Stimulated activated CD8-positive, alpha-beta memory T cell treated with anti-CD3 and anti-CD28 coated beads, Interleukin-15, amount 100 ng/mL, for 1 hour (primary cell): ENCODE results near the gene CLDND2.

Source experiments
- DNase-seq: peaks from one replicate; pipeline ENCODE4 v3.0.0-alpha.2; 2020; ENCODE audit warnings: low read depth

The CLDND2 gene

DNA sequence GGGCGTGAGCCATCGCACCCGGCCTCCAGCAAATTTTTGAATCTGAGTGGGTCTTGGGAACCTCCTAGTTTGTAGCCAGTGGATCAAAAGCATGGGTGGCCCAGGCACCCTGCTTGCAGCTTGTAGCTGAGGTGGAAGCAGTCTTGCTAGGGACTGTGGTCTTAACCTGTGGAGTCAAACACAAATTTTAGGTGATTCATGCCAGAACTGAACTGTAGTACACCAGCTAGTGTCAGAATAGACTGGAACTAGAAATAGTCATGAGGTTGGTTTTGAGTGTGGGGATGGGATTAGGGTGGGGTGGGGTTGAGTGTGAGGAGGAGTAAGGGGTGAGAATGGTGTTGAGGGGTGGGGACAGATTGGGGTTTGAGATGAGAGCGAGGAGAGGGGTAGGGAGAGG is 13.2 kb upstream of the CLDND2 start:
- DNase-seq, result no peak

DNA sequence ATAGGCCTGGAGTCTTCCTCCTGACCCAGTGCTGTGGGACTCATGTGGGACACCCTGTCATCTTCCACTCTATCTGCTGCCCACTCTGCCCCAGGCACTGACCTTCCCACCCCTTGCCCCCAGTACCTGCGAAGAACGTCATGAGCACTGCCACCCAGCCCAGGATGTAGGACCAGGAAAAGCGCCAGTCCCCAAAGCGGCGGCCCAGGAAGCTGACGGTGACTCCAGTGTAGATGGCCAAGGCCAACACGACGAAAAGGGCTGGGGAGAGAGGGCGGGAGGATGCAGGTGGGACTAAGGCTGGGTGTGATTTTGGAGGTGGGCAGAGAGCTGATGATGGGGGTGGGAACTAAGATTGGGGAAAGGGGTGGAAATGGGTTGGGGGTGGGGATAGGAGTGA is 11.6 kb upstream of the CLDND2 start:
- DNase-seq, result no peak

DNA sequence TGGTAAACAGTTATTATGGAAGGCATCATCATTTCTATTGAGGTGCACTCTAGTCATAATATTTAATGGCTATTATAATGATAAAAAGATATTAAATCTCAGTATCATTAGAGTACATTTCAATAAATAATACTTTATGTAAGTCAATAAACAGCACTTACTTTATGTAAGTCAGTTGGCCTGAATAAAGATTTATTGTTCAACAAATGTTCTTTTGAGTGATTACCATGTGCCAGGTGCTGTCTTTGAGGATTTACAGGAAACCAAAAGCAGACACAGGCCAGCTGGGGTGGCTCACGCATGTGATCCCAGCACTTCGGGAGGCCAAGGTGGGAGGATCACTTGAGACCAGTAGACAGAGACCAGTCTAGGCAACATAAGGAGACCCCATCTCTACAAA is 8.6 kb upstream of the CLDND2 start:
- no peak for DNase-seq

DNA sequence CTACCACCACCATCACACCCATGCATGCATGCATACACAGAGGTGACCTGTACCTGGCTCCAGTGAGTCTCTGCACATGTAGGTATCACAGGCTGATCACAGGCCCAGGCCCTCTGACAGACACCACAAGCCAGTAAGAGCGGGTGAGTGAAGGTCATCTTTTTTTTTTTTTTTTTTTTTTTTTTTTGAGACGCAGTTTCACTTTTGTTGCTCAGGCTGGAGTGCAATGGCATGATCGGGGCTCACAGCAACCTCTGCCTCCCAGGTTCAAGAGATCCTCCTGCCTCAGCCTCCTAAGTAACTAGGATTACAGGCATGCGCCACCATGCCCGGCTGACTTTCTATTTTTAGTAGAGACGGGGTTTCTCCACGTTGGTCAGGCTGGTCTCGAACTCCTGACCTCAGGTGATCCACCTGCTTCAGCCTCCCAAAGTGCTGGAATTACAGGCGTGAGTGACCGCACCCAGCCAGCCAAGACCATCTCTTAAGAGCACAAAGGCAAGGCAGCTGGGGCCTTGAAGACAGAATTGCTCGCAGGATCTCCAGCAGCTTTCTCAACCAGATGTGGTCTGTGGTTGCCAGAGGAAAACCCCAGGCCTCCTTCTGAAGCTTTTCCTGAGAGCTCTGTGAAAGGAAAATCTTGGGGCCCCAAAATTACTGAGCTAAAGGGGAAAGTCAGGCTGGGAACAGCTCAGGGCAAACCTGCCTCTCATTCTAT is 6.9 kb upstream of the CLDND2 start:
- no peak for DNase-seq

DNA sequence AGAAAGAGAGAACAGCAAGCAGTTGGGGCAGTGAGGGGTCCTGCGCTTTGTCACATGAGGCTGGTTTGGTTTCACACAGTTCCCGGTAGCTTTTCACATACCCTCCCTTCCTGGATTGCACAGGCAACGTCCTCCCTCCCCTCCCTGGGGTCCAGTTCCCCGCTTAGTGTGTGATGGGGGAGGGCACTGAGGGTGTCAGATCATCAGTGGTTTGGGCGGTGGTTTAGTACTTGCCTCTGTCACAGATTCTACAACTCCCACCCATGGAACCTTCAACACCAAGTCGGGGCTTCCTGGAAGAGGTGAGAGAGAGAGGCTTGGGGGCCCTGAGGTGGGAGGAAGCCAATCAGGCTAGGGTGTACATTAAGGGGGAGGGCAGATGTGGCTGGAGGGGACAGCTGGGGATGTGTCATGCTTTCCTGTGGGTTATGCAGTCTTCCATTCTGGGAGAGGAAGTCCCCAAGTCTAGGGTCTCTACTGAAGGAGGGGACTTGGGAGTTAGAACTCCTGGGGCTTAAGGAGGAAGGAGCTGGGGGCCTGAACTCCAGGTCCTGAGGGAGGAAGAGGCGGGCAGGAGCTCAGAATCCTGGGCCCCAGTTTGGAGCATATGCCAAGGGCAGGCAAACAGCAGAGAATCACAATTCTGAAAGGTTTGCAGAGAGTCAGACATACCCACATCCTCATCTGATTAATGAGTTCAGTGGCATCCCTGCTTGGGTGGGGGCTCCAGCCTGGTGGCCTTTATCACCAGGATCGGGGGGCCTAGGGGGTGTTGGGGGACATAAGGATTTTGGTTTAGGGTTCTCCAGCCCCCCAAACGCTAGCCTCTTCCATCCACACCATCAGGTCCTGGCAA is 4.1 kb upstream of the CLDND2 start, which contains the start of gene NKG7:
Gene NKG7 (minus strand): TSS at position 6 of the 856 bp plus-strand sequence. CDS start 119 bp downstream, outside the sequence.
- peak; percentile 62 for DNase-seq

DNA sequence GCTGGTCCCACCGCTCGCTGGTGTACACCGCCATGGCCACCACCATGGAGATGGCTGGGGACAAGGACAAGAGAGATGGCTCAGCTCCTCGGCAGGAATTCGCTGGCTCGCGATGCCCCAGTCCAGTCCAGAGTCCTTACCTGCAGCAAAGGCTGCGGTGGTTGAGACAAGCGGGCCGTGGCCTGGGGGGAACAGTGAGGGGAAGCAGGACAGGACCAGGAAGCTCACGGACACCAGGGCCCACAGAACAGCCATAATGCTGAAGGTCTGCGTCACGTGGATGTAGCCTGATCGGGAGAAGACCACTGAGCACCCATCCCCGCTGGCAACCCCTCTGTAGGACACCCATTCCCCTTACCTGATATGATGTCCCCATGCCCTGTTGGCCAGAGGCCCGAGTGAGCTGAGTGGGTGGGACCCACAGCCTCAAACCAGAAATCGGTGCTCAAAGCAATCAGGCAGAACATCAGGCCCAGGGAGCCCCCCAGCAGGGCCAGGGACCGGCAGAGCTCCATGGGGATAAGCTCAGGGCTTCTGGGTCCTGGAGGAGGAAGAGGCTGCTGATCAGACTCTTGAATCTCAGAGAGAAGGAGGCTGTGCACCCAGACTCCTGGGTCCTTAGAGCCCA is 3.3 kb upstream of the CLDND2 start:
- no peak for DNase-seq

DNA sequence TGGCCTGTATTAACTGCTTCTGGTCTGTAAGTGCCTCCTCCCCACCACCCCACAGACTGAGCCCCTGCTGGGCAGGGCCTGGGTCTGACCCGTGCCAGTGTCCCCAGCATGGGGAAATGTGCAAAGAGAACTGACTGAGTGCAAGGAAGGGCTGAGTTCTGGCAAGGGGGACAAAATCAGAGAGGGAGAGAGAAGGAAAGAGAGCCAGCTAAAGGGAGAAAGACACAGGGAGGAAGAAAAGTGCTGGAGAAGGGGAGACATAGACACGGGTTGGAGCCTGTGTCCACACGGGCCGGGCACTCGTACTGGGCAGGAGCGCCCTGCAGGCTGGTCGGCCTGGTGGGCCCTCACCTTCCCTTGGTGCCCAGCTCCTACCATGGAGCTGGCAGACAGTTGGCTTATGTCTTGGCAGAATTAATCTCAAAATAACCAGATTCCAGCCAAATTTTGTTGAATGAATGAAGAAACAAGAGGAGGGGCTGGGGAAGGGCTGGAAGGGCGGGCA is 2.4 kb upstream of the CLDND2 start:
- DNase-seq, result no peak

DNA sequence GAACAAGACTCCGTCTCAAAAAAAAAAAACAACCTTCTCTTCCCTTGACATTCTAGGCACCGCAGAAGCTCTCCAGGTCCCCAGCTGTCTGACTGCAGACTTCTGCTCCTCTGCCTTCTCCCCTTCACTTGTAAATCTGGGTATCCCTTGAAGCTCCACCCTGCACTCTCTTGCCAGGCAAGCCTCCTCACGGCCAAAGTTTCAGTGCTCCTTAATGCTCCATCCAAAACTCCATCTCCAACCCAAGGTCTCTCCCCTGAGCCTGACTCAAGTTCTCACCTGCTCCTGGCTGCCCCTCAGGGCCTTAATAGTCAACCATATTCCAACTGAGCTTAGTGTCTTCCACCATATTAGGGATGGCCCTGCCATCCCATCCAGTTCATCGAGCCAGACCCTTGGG is 1.4 kb upstream of the CLDND2 start:
- no peak for DNase-seq

DNA sequence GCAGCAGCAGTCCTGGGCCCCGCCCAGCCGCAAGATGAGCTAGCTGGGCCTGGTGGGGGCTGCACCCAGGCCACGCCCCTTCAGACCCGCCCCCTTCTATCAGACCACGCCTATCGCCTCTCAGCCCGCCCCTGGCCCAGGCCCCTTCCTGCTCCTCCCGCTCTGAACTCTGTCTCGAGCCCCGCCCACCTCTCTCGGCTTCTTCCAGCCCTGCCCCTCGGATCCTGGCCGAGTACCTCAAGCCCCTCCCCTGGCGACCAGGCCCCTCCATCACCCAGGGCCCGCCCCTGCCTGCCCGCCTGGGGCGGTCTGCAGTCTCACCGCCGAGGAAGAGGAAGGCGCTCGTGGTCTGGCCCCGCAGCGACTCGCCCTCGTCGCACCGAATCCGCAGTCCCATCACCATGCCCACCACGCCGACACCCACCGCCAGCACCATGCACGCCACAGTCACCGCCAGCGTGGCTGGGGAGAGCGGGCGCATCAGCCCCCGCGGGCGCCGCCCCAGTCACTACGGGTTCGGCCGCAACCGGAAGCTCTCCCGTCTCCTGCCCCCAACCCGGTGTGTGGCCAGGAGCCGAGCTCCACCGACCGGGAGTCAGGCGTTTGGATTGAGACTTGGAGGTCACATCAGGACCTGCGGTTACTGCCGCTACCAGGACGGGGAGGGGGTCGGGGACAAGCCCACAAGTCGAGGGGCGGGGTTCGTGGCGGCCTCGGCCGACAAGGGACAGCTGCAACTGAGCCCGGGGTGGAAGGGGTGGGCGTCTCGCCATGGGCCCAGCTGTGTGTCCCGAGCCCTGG is 1.0 kb downstream of the CLDND2 start:
- DNase-seq, result peak; percentile 91

DNA sequence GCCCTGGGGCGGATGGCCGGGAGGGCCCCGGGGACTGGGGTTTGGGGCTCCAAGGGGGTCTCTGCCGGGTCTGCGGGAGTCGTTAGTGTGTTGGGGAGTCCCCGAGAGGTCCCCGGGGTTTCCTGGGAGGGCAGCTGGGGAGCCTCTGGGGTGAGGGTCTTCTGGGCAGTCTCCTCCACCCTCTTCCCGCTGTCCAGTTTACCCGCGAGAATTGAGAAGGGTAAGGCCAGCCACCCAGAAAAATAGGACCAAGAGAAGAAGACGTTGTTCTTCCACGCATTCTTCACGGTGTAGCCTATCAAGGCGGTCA is 1.6 kb downstream of the CLDND2 start:
- no peak for DNase-seq

DNA sequence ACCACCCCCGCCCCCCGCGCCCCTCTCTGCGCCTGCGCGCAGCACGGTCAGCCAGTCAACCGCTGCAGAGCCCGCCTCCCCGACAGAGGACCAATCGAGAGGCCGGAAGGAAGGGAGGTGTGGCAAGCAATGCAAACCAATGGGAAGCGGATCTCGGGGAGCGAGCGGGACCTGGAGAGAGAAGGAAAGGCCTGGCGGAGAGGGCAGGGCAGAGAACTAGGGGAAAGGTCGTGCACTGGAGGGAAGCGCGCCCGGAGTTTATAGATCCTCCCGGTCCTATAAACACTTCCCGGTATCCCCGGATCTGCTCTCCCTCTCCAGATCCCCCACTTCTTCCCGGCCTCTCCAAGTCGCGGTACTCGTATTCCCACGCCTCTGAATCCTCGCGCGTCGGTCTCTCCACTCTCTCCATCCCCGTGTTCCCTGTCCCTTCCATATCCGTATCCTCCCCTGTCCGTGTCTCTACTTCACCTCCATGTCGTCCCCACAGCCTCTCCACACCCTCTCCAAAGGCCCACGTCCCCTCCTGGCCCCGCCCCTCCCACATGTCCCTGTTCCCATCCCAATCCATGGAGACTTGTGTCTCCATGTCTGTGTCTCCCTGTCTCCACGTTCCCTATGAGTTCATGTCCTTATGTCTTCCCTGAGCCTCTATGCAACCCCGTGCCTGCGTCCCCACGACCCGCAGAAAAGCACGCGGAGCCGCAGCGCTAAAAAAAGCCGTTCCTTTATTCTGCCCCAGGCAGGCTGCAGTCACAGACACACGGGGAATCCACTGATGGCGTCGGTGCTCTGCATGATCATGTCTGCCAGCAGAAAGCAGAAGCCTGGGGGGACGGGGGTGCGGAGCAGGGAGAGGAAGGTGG is 2.2 kb downstream of the CLDND2 start:
- peak; percentile 83 for DNase-seq

DNA sequence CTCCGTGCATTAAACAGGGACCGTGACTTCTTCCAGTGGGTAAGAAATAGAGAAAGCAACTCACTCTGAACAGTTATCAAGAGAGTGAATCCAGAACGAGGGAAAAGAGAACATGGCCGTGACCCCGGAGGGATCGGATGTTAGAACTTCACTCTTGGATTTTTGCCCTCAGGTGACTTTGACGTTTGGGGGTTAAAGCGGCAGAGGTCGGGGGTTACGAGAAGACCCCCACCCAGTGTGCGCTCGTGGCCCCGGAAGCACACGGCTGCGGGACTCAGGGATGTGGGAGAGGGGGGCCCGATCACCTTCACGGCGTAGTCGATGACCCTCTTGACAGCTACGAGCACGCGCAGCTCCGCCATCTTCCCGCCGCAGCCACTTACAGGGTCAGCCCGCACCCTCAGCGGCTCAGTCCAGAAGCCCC is 2.8 kb downstream of the CLDND2 start, which contains the start of gene ETFB:
Gene ETFB (minus strand): TSS at position 424 of the 424 bp plus-strand sequence. CDS start 62 bp downstream, at position 362.
- DNase-seq, result no peak

DNA sequence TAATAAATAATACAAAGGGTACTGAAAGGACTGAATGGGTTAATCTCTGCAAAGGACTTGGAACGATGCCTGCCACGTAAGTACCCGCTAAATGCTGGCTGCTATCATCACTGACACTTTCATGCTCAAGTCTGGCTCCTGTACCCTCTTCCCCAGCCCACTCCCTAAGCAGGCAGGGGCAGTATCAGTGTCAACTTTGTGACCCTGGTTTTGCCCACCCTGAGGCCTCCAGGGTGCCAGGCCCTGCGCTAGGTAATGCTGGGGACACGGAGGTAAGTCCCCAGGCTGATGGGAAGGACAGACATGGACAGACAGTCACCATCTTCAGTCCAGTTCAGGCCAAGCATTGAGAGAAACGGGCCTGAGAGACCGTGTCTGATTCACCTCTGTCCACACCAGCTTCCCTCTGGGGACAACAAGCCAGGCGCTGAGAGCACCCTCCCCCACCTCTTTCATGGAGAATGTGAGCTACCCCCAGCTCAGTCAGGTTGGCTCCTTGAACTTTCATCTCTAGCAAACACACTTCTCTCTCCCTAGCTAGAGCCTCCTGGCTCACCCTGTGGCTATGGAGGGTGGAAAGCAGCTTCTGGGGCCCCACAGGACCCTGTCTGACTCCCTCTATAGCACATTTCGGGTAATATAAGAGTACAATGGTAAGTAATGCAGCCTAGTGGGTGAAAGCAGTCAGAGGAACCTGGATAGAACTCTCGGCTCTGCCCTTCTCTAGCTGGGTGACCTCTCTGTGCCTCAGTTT is 3.4 kb downstream of the CLDND2 start:
- DNase-seq, result no peak

DNA sequence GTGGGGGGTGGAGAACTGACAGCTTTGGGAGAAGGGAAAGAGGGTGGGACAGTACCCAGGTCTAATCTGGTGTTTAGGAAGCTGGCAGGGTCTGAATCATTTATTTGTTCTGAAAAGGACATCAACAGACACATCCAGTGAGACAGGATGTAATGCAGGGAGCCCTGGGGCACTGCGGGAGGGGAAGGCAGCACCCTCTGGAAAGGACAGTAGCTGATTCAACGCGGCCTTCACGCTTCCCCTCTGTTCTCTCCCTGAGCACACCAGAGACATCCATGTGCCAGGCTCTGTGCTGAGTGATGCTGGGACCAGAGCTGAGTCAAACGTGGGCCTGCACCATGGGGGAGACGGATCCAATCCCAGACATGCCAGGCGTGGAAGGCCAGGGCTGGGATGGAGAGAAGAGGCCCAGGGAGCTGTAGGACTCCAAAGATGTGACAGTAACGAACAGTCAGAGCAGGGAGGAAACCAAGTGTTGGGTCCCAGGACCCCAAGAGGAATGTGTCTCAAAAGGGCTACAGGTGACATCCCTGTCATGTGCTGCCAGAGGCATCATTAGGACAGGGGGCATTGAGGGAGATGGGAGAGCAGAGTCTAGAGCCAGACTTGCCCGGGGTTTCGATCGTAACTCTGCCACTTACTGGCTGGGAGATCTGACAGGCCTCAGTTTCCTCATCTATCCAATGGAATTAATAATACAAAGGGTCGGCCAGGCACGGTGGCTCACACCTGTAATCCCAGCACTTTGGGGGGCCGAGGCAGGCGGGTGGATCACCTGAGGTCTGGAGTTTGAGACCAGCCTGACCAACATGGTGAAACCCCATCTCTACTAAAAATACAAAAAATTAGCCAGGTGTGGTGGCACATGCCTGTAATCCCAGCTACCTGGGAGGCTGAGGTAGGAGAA is 4.3 kb downstream of the CLDND2 start:
- no peak for DNase-seq

DNA sequence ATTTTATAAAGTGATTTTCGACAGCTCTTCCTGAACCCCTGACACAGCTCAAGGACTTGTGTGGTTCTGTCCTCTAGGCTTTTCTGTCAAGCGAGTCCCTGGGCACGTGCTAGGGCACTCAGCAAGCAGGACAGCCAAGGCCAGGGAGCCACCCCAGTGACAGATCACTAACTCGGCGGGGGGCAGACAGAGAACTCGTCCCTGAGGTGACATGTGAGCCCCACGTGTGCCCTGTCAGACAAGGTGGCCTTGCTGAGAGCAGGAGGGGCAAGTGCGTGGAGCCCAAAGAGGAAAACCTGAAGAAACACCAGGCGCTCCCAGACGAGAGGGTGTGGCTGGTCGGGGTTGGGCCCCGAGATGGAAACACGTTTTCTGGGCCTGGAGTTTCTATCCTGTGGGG is 7.6 kb downstream of the CLDND2 start:
- no peak for DNase-seq

DNA sequence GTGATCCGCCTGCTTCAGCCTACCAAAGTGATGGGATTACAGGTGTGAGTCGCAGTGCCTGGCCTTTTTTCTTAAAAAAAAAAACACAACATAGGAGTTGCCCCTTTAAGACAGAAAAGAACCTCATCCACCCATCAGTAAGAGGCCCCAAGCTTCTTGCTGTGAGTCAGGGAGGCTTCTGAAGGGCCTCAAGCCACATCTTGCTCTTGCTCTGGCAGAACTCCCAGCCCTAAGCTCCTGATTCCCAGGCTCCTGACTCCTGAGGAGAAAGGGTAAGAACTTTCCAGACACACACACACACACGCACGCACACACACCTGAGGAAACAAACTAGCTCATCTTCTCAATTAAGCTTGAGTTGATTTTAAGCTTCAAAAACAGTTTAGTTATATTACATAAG is 9.5 kb downstream of the CLDND2 start:
- no peak for DNase-seq

DNA sequence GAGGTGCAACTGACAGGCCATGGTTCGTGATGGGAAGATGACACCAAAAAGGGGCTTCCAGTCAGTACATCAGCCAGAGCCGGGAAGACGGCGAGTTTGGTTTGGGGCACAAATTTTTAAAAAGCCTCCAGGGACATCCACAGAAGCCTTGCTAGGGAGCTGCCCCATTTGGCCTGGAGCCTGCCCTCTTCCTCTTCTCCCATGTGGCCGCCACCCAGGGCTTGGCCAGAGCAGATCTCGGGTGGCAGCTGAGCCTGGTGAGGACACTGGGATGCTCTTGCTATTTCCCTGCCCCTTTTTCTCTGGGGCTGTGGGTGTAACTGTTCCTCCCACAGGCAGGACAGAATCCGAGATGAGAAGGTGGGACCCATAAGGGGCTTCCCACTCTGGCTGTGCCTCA is 10.9 kb downstream of the CLDND2 start:
- DNase-seq, result no peak

DNA sequence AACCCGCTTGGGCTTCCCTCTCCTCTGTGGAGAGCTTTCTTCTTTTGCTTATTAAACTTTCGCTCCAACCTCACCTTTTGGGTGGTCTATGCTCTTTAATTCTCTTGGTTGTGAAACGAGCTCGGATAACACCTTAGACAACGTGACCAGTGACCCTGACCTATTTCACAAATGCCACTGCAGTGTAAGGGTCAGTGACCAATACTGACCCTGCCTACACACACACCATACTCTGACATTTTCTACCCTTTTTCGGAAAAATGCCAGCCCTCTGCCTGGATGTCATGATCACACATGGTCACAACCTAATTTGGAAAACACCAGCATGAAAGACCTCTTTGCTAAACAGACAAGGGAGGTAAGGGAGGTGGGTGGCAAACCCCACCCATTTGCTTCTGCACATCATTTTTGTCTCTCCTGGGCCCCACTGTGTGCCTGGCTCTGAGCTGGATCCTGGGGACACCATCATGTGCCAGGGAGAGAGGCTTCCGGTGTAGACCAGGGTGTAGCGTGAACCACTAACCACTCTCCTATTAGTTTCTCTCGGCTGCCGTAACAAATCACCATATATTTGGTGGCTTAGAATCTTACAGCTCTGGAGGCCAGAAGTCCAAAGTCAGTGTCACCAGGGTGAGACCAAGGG is 12.5 kb downstream of the CLDND2 start:
- no peak for DNase-seq

DNA sequence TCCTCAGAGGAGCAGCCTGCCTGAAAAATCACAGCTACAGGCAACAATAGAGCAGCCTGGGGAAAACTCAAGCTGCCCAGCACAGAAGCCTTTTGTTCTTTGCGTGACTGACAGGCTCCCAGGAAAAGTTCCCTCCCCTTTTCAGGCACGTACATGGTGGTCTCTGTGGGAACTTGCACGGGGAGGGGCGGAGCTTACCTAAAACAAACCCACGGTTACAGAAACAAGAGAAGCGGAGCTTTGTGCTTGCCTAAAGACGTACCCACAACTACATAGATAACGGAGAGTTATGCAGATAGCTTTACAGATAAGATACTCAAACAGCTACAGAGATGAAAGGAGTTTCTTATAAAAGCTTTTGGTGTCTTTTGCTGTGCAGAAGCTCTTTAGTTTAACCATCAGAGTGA is 14.1 kb downstream of the CLDND2 start:
- DNase-seq, result no peak
